Effector CD4-positive, alpha-beta T cell (primary cell): ENCODE results near the gene RHOH.

Experiments used
- DNase-seq: peaks from one replicate; pipeline ENCODE4 v3.0.0-alpha.2; 2020

Gene RHOH

GRCh38 chr4:40205259-40206198 lies 8.7 kb downstream of the RHOH start:
- DNase-seq, result no peak

- DNase-seq, result no peak
Measured at GRCh38 chr4:40206426-40206825, 9.6 kb downstream of the RHOH start.

GRCh38 chr4:40209401-40209800 lies 12.6 kb downstream of the RHOH start:
- DNase-seq, result no peak

- no peak for DNase-seq
Measured at GRCh38 chr4:40210776-40211175, 13.9 kb downstream of the RHOH start.

- DNase-seq, result no peak
Measured at GRCh38 chr4:40211224-40212185, 14.7 kb downstream of the RHOH start.

GRCh38 chr4:40212674-40213527 lies 16.1 kb downstream of the RHOH start:
- no peak for DNase-seq

GRCh38 chr4:40214038-40214437 lies 17.2 kb downstream of the RHOH start:
- DNase-seq, result peak; percentile 56

GRCh38 chr4:40214661-40215418 lies 18.0 kb downstream of the RHOH start:
- DNase-seq, result no peak

- DNase-seq, result no peak
Measured at GRCh38 chr4:40216622-40217366, 20.0 kb downstream of the RHOH start.

GRCh38 chr4:40221744-40222143 lies 24.9 kb downstream of the RHOH start:
- no peak for DNase-seq

- no peak for DNase-seq
Measured at GRCh38 chr4:40223343-40223742, 26.5 kb downstream of the RHOH start.

GRCh38 chr4:40224432-40224831 lies 27.6 kb downstream of the RHOH start:
- no peak for DNase-seq

- no peak for DNase-seq
Measured at GRCh38 chr4:40225497-40225896, 28.7 kb downstream of the RHOH start.

- no peak for DNase-seq
Measured at GRCh38 chr4:40227284-40227683, 30.5 kb downstream of the RHOH start.

GRCh38 chr4:40228497-40229365 lies 31.9 kb downstream of the RHOH start:
- DNase-seq, result no peak

GRCh38 chr4:40231316-40231863 lies 34.6 kb downstream of the RHOH start:
- no peak for DNase-seq

GRCh38 chr4:40232610-40233009 lies 35.8 kb downstream of the RHOH start:
- no peak for DNase-seq

- DNase-seq, result no peak
Measured at GRCh38 chr4:40233227-40233626, 36.4 kb downstream of the RHOH start.

GRCh38 chr4:40234519-40235039 lies 37.7 kb downstream of the RHOH start:
- no peak for DNase-seq
